Neural cell (in vitro differentiated cells): ENCODE results near the gene LCE3A.

Experiments used
- CTCF ChIP-seq: fragments of 450-650 bp; IDR thresholded peaks from 2 replicates; pipeline ENCODE4 v1.5.1; 2014; ENCODE audit warnings: antibody characterized with exemption, mild to moderate bottlenecking, moderate library complexity; ENCODE audit not compliant: poor library complexity, severe bottlenecking
- MXI1 ChIP-seq: fragments of 450-650 bp; conservative IDR thresholded peaks from 2 replicates; pipeline ENCODE4 v1.6.1; 2014; ENCODE audit warnings: antibody characterized with exemption, mild to moderate bottlenecking; ENCODE audit not compliant: poor library complexity, severe bottlenecking
- POLR2AphosphoS5 ChIP-seq: IDR thresholded peaks from 2 replicates; pipeline ENCODE4 v1.6.1; 2012
- RAD21 ChIP-seq: fragments of 450-650 bp; conservative IDR thresholded peaks from 2 replicates; pipeline ENCODE4 v1.6.1; 2014; ENCODE audit warnings: antibody characterized with exemption, mild to moderate bottlenecking, moderate library complexity
- TF ChIP-seq, protein P1 (sequence below): IDR thresholded peaks from 2 replicates; pipeline ENCODE4 v1.6.1; 2012; ENCODE audit warnings: borderline replicate concordance

- TF ChIP-seq CTCF, result no peak
- no peak for TF ChIP-seq MXI1
- TF ChIP-seq, protein P1, sequence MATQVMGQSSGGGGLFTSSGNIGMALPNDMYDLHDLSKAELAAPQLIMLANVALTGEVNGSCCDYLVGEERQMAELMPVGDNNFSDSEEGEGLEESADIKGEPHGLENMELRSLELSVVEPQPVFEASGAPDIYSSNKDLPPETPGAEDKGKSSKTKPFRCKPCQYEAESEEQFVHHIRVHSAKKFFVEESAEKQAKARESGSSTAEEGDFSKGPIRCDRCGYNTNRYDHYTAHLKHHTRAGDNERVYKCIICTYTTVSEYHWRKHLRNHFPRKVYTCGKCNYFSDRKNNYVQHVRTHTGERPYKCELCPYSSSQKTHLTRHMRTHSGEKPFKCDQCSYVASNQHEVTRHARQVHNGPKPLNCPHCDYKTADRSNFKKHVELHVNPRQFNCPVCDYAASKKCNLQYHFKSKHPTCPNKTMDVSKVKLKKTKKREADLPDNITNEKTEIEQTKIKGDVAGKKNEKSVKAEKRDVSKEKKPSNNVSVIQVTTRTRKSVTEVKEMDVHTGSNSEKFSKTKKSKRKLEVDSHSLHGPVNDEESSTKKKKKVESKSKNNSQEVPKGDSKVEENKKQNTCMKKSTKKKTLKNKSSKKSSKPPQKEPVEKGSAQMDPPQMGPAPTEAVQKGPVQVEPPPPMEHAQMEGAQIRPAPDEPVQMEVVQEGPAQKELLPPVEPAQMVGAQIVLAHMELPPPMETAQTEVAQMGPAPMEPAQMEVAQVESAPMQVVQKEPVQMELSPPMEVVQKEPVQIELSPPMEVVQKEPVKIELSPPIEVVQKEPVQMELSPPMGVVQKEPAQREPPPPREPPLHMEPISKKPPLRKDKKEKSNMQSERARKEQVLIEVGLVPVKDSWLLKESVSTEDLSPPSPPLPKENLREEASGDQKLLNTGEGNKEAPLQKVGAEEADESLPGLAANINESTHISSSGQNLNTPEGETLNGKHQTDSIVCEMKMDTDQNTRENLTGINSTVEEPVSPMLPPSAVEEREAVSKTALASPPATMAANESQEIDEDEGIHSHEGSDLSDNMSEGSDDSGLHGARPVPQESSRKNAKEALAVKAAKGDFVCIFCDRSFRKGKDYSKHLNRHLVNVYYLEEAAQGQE, result no peak
- TF ChIP-seq RAD21, result no peak
- no peak for TF ChIP-seq POLR2AphosphoS5
Measured at GRCh38 chr1:152656459-152656858, 33.6 kb upstream of the LCE3A start.
